ENCODE results near the gene MYO9A.

DNA sequence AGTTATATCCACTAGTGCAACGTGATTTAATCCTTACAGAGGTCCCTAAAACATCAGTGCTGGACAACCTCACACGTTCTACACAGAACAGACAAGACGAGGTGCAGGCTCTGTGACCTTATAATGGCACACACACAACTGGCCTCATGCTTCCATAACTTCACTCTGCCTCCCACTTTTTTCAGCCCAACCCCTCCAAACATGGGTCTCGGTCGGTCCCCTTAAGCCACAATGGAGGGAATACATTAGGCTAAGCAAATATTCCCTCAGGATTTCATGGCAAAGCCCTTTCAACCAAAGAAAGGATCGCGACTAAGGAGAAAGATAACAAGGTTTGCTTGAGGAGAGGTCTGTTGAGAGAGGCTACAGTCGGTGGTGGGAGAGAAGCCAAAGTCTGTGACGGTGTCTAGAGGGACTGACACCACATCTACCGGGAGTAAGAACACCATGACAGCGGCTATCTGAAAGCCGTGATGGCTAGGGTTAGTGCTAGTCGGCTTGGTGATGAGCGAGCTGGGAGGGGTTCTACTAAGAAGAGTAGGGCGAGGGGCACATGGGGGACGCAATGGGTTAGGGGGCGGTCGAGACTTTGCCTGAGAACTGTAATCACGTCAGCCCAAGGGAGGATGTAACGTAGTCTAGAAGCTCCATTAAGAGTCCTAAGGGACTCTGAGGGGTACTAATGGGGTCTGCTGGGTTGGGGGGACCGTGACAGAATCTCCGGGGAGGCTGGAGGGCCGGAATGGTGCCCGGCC is 1.0 kb downstream of the MYO9A start:
- TF ChIP-seq POLR2A (IDR thresholded peaks at IDR 0.05; ENCODE audit: low read length), result no peak
- no peak for TF ChIP-seq GATA1 (IDR thresholded peaks at IDR 0.05; ENCODE audit: low read depth, low read length)
